Bladder microvascular endothelial cell (primary cell): ENCODE data around the gene DNAAF1. TPM values are rescaled to one million over a fixed set of nuclear protein-coding genes. Genes with fewer than 3 reads are reported as not detected.

Experiments used
- total RNA-seq: library from RNA; depleted of rRNA; stranded (reverse); fragments of >200 nt; gene quantifications from 2 replicates; pipeline ENCODE4 v1.2.3, GENCODE V29; 2014

DNAAF1 gene
- not detected in 2 replicates for total RNA-seq

DNA sequence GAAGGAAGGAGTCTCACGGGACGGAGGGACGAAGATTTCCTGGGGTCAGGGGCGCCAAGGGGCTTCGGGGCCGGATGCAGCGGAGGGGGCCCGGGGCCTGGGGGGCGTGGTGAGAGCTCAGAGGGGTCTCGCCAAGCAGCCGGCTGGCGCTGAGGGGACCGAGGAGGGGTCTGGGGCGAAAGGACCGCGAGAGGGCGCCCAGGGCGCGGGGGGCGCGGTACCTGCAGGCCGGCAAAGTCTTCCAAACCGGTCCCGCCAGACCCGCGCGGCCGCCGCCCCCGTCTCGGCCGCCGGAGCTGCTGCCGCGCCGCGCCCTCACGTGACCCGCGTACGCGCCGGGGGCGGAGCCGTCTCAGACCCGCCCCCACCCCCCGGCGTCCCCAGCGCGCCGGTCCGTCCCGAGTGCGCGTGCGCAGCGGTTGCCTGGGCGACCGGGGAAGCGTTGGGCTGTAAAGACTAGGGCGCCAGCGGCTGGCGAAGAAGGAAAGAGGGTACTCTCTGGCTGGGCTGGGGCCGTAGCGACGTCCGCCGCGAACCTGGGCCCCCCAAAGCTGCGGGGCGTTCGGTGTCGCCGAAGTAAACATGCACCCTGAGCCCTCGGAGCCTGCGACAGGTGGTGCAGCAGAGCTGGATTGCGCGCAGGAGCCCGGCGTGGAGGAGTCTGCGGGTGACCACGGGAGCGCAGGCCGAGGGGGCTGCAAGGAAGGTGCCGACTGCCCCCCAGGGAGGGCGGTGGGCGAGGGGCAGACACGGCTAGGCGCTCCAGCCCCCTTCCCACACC lies at the start of gene DNAAF1, which contains the start of gene HSDL1:
TSS of gene DNAAF1 (plus strand) at position 450 of the 781 bp plus-strand sequence. CDS start at position 583, 133 bp downstream.
TSS of gene HSDL1 (minus strand) at position 319 of the 781 bp plus-strand sequence. CDS start 13,856 bp downstream, outside the sequence.

DNA sequence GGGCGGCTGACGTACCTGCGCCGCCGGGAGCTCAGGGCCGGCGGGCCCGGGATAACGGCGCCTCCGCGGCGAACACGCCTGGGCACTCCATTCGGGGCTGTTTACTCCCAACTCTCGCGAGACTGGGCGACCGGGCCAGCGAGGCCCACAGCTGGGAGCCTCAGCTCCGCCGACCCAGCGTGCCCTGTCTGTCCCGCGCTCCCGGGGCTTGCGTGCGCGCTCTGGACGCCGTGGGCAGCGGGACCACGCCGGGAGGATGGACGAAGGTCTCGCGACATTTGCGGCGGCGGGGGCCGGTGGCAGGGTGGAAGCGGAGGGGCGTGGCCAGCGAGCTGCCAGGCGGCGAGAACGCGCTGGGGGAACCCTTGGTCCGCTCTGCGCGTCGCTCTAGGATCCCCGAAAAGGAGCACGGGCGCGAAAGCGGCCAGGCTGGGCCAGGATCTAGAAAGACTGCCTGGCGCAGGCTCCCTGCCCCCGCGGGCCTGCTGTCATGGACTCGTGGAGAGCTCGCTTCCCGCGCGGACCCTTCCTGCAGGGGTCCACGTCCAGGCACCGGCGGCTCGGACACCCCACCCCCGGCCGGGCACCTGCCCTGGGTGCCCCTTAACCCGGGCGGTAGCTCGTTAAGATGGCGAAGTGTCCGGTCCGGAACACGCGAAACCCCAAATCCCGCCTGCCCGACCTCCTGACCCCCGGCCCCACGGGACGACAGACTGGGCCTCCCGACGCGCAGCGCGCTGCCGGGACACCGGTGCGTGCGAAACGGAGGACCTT lies 28.2 kb upstream of the DNAAF1 start, which contains the start of gene MBTPS1:
TSS of gene MBTPS1 (minus strand) at position 223 of the 774 bp plus-strand sequence. CDS start 15,159 bp downstream, outside the sequence.

DNA sequence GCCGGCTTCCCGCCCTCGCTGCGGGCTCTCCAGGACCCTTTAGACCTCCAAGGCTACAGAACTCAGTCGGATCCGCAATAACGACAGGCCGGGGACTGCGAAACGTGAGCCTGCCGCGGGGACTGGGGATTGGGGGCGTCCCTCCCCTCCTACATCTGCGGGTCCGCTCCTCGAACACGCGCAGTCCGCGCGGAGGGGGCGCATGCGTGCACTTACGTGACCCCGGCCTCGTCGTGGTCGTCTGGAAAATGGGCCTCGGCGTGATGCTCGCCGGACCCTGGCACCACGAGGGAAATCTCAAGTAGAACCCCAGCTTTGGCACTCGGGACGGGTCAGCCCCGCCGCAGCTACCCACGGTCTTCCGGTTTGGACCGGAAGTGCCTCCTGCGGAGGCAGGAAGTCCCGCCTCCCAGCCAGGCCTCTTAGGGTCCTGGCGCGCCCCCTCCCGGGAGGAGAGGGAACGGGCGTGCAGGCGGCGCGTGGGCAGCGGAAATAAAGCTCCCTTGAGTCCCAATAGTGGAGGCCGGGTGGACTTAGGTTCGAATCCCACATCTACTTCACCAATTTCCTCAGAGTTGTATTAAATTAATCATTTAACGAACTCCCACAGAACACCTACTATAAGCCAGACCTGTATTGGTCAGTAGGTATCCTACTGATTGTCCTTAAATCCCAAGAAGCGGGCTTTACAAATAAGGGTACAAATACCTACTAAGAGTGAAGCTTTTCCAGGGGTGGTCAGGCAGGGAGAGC lies 41.8 kb downstream of the DNAAF1 start, which contains the start of gene TAF1C:
TSS of gene TAF1C (minus strand) at position 373 of the 753 bp plus-strand sequence. CDS start 2,069 bp downstream, outside the sequence.

DNA sequence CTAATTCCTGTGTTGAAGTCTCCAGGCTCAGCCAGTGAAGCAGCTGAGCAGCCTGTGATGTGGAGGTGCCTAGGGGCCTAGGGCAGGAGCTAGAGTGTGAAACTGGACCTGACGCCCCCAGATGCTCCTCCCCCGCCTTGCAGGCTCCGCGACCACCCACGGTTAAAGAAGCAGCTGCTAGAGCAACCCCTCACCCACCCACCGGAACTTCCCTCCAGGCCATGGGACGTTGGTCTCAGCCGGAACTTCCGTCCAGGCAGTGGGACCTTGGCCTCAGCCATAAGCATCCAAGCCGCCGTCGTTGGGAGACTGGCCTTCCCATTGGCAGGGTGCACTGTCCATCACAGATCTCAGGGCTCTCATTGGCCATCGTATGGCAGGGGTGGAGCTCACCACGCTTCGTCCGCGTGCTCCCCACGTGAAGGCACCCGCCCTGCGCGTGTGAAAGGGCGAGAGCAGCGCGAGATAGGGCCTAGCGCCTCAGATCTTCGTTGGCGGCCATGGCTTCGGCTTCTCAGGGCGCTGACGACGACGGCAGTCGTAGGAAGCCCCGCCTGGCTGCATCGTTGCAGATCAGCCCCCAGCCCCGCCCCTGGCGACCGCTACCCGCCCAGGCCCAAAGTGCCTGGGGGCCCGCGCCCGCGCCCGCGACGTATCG lies 45.8 kb downstream of the DNAAF1 start, which contains the start of gene ADAD2:
TSS of gene ADAD2 (plus strand) at position 427 of the 658 bp plus-strand sequence. CDS start at position 501, 74 bp downstream.

Other genes with a start within 250 kb of the DNAAF1 start
- gene MLYCD, start 246.2 kb upstream of the DNAAF1 start, total RNA-seq, result 1.6 and 4.2 TPM in 2 replicates
- 1.1 and 1.6 TPM in 2 replicates for gene OSGIN1, start 192.1 kb upstream of the DNAAF1 start, total RNA-seq
- gene NECAB2, start 177.1 kb upstream of the DNAAF1 start, total RNA-seq, result not detected in 2 replicates
- gene SLC38A8, start 102.5 kb upstream of the DNAAF1 start, total RNA-seq, result not detected in 2 replicates
- 65.1 and 124 TPM in 2 replicates for gene MBTPS1, start 28.4 kb upstream of the DNAAF1 start, total RNA-seq
- gene HSDL1, start 131 bp upstream of the DNAAF1 start, total RNA-seq, result 16.0 and 35.7 TPM in 2 replicates
- gene TAF1C, start 41.7 kb downstream of the DNAAF1 start, total RNA-seq, result 15.2 and 22.7 TPM in 2 replicates
- gene ADAD2, start 45.8 kb downstream of the DNAAF1 start, total RNA-seq, result under 0.01 and 0.44 TPM in 2 replicates
- not detected in 2 replicates for gene KCNG4, start 94.7 kb downstream of the DNAAF1 start, total RNA-seq
- 0.32 TPM in 1 of 2 replicates, not detected in the other for gene WFDC1, start 149.6 kb downstream of the DNAAF1 start, total RNA-seq
- under 0.01 TPM in 1 of 2 replicates, not detected in the other for gene ATP2C2, start 223.2 kb downstream of the DNAAF1 start, total RNA-seq